Fibroblast of pulmonary artery (primary cell): ENCODE results near the gene PARD3.

ENCODE experiments used
- DNase-seq: peaks from one replicate; pipeline ENCODE4 v3.0.0-alpha.2; 2010; ENCODE audit warnings: low read depth
- H3K4me3 ChIP-seq: replicated peaks from 2 replicates; pipeline ENCODE4 v1.5.1; 2011; ENCODE audit warnings: low read depth, mild to moderate bottlenecking, control low read depth, low read length, moderate library complexity
- TF ChIP-seq, protein P1 (sequence below): IDR thresholded peaks from 2 replicates; pipeline ENCODE4 v1.5.1; 2011; ENCODE audit warnings: mild to moderate bottlenecking, control low read depth, low read length, inconsistent platforms; ENCODE audit errors: missing control alignments

The PARD3 gene

DNA sequence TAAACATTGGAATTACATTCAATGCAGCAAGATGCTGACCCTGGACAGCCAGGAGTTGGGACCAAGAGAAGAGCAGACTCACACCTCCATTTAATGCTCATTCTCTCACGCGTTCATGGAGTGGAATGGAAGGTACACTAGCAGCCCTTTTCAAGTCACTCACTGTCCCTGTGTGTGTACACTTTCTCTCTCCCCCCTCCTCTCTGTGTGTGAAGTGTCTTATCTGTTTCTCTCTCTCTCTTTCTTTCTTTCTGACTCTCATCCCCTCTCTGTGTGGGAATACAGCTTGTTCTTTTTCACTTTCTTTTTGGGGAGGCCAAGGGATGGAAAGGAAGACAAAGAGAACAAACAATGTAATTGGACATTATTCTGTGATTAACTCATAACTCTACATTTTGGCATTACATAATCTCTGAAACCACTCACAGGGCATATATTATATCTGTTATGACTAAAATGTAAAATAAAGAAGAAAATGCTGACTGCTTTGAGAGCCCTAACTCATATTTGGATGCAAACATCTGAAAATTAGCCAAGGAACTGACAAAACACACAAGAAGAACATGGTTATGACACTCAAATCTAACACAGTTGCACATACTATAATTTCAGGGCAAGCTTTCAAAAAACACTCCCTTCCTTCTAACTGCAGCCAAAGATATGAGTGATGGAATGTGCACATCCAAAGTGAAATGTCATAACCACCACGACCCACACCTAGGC lies 188.8 kb downstream of the PARD3 start:
- no peak overlapping the region for H3K4me3 ChIP-seq
- TF ChIP-seq, protein P1, sequence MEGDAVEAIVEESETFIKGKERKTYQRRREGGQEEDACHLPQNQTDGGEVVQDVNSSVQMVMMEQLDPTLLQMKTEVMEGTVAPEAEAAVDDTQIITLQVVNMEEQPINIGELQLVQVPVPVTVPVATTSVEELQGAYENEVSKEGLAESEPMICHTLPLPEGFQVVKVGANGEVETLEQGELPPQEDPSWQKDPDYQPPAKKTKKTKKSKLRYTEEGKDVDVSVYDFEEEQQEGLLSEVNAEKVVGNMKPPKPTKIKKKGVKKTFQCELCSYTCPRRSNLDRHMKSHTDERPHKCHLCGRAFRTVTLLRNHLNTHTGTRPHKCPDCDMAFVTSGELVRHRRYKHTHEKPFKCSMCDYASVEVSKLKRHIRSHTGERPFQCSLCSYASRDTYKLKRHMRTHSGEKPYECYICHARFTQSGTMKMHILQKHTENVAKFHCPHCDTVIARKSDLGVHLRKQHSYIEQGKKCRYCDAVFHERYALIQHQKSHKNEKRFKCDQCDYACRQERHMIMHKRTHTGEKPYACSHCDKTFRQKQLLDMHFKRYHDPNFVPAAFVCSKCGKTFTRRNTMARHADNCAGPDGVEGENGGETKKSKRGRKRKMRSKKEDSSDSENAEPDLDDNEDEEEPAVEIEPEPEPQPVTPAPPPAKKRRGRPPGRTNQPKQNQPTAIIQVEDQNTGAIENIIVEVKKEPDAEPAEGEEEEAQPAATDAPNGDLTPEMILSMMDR = no peak
- peak; percentile 49 for DNase-seq

DNA sequence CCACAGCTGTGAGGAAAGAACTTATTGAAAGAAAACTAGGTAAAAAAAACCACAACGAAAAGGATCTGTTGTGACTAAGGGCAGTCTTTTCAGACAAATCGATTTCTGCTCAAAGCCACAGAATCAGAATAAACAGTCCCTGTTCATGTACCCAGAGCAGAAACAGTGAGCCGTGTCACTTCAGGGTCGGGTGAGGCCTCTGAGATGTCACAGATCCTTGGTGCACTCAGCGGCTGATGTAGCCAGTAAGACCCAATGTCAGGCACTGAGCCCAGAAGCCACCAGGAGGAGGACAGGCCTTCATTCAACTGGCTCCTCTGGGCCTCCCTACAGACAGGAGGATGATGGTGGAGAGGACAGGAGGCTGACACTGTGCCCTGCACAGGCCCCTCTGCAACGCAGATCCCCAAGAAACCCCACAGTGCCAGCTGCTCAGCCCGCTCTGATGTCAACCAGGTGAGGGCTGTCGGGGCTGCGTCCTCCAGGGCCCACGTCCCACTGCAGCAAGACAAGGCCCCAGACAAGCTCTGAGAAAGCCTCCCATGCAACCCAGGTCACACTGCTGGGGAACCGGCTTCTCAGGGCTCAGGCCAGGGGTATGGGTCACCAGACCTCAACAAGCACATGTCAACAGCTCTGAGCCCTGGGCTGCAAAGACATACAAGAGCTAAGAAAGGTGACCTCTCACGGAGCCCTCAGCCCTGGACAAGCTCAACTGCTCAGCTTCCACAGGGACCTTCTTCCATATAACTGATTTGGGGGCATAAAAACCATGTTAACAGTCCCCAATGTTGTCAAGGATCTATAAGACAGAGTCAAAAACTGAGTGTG lies 190.6 kb downstream of the PARD3 start:
- DNase-seq = no peak
- H3K4me3 ChIP-seq = no peak overlapping the region
- TF ChIP-seq, protein P1 = no peak

GRCh38 chr10:34622945-34623344 lies 192.2 kb downstream of the PARD3 start:
- no peak for DNase-seq
- no peak overlapping the region for H3K4me3 ChIP-seq
- TF ChIP-seq, protein P1 = no peak

DNA sequence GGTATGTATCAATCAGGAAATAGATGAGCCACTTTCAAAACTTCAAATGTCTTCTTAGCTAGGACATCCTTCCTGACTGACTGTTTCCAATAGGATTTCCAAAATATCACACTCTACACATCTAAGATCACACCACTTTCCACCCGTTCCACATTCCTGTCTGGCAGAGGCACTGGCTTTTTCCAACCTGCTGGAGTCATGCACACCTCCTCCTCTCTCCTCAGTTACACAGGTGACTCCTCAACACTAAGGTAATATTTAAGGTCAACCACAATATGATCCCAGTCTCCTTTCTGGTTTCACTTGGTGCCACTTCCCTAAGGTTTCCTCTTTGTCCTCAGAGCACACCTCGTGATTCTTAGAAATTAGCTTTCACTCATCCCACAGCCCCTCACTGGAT lies 196.5 kb downstream of the PARD3 start:
- TF ChIP-seq, protein P1 = no peak

DNA sequence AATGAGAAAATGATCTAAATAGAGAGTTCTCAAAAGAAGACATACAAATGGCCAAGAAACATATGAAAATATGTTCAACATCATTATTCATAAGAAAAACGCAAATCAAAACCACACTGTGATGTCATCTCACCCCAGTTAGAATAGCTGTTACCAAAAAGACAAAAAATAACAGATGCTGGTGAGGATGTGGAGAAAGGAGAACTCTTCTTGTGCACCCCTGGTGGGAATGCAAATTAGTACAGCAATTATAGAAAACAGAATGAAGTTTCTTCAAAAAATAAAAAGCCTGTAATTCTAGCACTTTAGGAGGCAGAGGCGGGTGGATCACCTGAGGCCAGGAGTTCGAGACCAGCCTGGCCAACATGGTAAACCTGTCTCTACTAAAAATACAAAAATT lies 199.3 kb downstream of the PARD3 start:
- DNase-seq = no peak
- TF ChIP-seq, protein P1 = no peak
- H3K4me3 ChIP-seq = no peak overlapping the region

More for the DNA sequence above, 196.5 kb downstream of the PARD3 start:
- H3K4me3 ChIP-seq = no peak overlapping the region
- DNase-seq = no peak

- no peak for DNase-seq
- no peak overlapping the region for H3K4me3 ChIP-seq
- TF ChIP-seq, protein P1 = no peak
These were observed 201.6 kb downstream of the PARD3 start for GRCh38 chr10:34613491-34613890.
